HepG2 (cell line): Measurements from ENCODE around the gene ZNF771. TPM values are rescaled to one million over a fixed set of nuclear protein-coding genes. Genes with fewer than 3 reads are reported as not detected.

ENCODE experiments used
- HOXA7 ChIP-seq: sonication (generic); formaldehyde crosslinking; IDR thresholded peaks from 2 replicates; pipeline ENCODE4 v1.8.1; 2022; ENCODE audit warnings: mild to moderate bottlenecking, missing genetic modification reagents, moderate library complexity
- KDM4B ChIP-seq: sonication (generic); formaldehyde crosslinking; IDR thresholded peaks from 2 replicates; pipeline ENCODE4 v1.4.0; 2020; ENCODE audit warnings: missing genetic modification reagents
- NFAT5 ChIP-seq: sonication (generic); formaldehyde crosslinking; IDR thresholded peaks from 2 replicates; pipeline ENCODE4 v1.4.0; 2020; ENCODE audit warnings: missing genetic modification reagents
- RARA ChIP-seq: IDR thresholded peaks from 2 replicates; pipeline ENCODE4 v1.6.1; 2016; ENCODE audit warnings: missing genetic modification reagents, missing compliant biosample characterization
- ZNF543 ChIP-seq: sonication (generic); formaldehyde crosslinking; IDR thresholded peaks from 2 replicates; pipeline ENCODE4 v1.4.0; 2020; ENCODE audit warnings: mild to moderate bottlenecking, missing genetic modification reagents
- polyA plus RNA-seq, 8 experiments: library from polyadenylated mRNA; depleted of rRNA in 3 of 8; stranded (reverse) in 7 of 8; unstranded in 1 of 8; fragments of >200 nt; fragmentation: Illumina TruSeq in 4 of 8; extraction: Trizol in 4 of 8; gene quantifications; 2 replicates each; pipeline versions ENCODE4 v1.2.1 to v1.2.3, GENCODE V29; 2011 to 2016; ENCODE audit warnings: low read depth in 4 of 8, missing spikeins in 1 of 8, mixed read lengths in 1 of 8; ENCODE audit not compliant: insufficient read depth in 1 of 8
- total RNA-seq, 5 experiments: library from RNA; depleted of rRNA; stranded (reverse); fragments of >200 nt; fragmentation: Illumina TruSeq; extraction: Trizol; gene quantifications; 2 replicates each; pipeline ENCODE4 v1.2.3, GENCODE V29; 2016; ENCODE audit warnings: low read depth in 1 of 5

The ZNF771 gene
- total and polyA plus RNA-seq, 2 of the 13 experiments (the other 11 are each of a cell fraction or from before 2014, with no cell fraction given): 5.0 to 11.8 TPM

- TF ChIP-seq NFAT5 (no peak; the same call in 1 of the 2 replicates), KDM4B (CRISPR knock-in tag) (no peak), ZNF543 (CRISPR knock-in tag) (peak; percentile 86; the same call in 1 of the 2 replicates), HOXA7 (CRISPR knock-in tag) (no peak), RARA (CRISPR knock-in tag) (no peak; the same call in 1 of the 2 replicates)
Measured at GRCh38 chr16:30429678-30430427, 22.4 kb downstream of the ZNF771 start, which contains the start of gene DCTPP1 (continued).
